HG02884 (cell line): ENCODE data around the gene ATOH1.

ENCODE experiments used
- ATAC-seq: cut with Tn5 transposase; IDR thresholded peaks from one replicate; pipeline ENCODE4 v1.9.1; 2021; ENCODE audit warnings: mild to moderate bottlenecking, moderate library complexity; ENCODE audit not compliant: unreplicated experiment

Gene ATOH1

GRCh38 chr4:93834249-93835066 lies 5.9 kb downstream of the ATOH1 start:
- no peak for ATAC-seq

GRCh38 chr4:93835929-93836328 lies 7.4 kb downstream of the ATOH1 start:
- no peak for ATAC-seq

- no peak for ATAC-seq
These were observed 11.2 kb downstream of the ATOH1 start for GRCh38 chr4:93839704-93840103.

- ATAC-seq: no peak
These were observed 13.3 kb downstream of the ATOH1 start for GRCh38 chr4:93841803-93842345.

GRCh38 chr4:93842601-93843252 lies 14.2 kb downstream of the ATOH1 start:
- no peak for ATAC-seq

- no peak for ATAC-seq
These were observed 15.2 kb downstream of the ATOH1 start for GRCh38 chr4:93843772-93844171.

- ATAC-seq: no peak
These were observed 24.1 kb downstream of the ATOH1 start for GRCh38 chr4:93852680-93853079.

- no peak for ATAC-seq
These were observed 27.4 kb downstream of the ATOH1 start for GRCh38 chr4:93855926-93856325.

- ATAC-seq: no peak
These were observed 37.1 kb downstream of the ATOH1 start for GRCh38 chr4:93865650-93866049.

GRCh38 chr4:93867416-93868001 lies 39.0 kb downstream of the ATOH1 start:
- ATAC-seq: no peak

GRCh38 chr4:93870876-93871458 lies 42.4 kb downstream of the ATOH1 start:
- no peak for ATAC-seq

GRCh38 chr4:93876754-93877153 lies 48.2 kb downstream of the ATOH1 start:
- ATAC-seq: no peak

- no peak for ATAC-seq
These were observed 50.0 kb downstream of the ATOH1 start for GRCh38 chr4:93878566-93878965.

- ATAC-seq: peak; percentile 88
These were observed 51.4 kb downstream of the ATOH1 start for GRCh38 chr4:93879919-93880318.
